Activated T-helper 17 cell treated with anti-CD3 and anti-CD28 coated beads, Interleukin-2, amount 50 U/mL, for 72 hours (primary cell): ENCODE results near the gene PAOX. TPM values are rescaled to one million over a fixed set of nuclear protein-coding genes. Genes with fewer than 3 reads are reported as not detected.
"Not testable (repeated sequence)": the region's sequence is repeated elsewhere in the genome, so short reads cannot be mapped to it uniquely, and the experiment has no call there.

ENCODE experiments used
- ATAC-seq: fragments of 150-1000 bp; cut with Tn5 transposase; replicated peaks from 2 replicates; pipeline ENCODE4 v1.10.0; 2021; ENCODE audit warnings: mild to moderate bottlenecking, moderate library complexity
- H3K27ac Mint-ChIP-seq: one replicate; pipeline ENCODE4 v1.8.0; 2022; ENCODE audit warnings: mixed read lengths
- H3K27me3 Mint-ChIP-seq: one replicate; pipeline ENCODE4 v1.8.0; 2022; ENCODE audit warnings: mixed read lengths
- H3K36me3 Mint-ChIP-seq: one replicate; pipeline ENCODE4 v1.8.0; 2022; ENCODE audit warnings: low read depth, mild to moderate bottlenecking, mixed read lengths
- H3K4me1 Mint-ChIP-seq: one replicate; pipeline ENCODE4 v1.8.0; 2022; ENCODE audit warnings: mixed read lengths
- H3K4me3 Mint-ChIP-seq: one replicate; pipeline ENCODE4 v1.8.0; 2022; ENCODE audit warnings: mild to moderate bottlenecking, mixed read lengths
- H3K9me3 Mint-ChIP-seq: one replicate; pipeline ENCODE4 v1.8.0; 2022; ENCODE audit warnings: mixed read lengths
- total RNA-seq, 2 donors: library from RNA; stranded (reverse); gene quantifications; one replicate each; pipeline ENCODE4 v1.2.3, GENCODE V29; 2022

PAOX gene
- total RNA-seq, 2 donors from 2014 or later, result 3.0 to 9.2 TPM

- ATAC-seq, result no peak
- Mint-ChIP-seq H3K27ac (no peak overlapping the region), H3K36me3 (peaks cover 63% of the 10 kb centered on the region), H3K4me1 (peaks cover 8% of the 10 kb centered on the region), H3K4me3 (no peak overlapping the region), H3K9me3 (no peaks in the 10 kb centered on the region), H3K27me3 (no peaks in the 10 kb centered on the region)
Observed at GRCh38 chr10:133418289-133418993, 39.4 kb downstream of the PAOX start.

DNA sequence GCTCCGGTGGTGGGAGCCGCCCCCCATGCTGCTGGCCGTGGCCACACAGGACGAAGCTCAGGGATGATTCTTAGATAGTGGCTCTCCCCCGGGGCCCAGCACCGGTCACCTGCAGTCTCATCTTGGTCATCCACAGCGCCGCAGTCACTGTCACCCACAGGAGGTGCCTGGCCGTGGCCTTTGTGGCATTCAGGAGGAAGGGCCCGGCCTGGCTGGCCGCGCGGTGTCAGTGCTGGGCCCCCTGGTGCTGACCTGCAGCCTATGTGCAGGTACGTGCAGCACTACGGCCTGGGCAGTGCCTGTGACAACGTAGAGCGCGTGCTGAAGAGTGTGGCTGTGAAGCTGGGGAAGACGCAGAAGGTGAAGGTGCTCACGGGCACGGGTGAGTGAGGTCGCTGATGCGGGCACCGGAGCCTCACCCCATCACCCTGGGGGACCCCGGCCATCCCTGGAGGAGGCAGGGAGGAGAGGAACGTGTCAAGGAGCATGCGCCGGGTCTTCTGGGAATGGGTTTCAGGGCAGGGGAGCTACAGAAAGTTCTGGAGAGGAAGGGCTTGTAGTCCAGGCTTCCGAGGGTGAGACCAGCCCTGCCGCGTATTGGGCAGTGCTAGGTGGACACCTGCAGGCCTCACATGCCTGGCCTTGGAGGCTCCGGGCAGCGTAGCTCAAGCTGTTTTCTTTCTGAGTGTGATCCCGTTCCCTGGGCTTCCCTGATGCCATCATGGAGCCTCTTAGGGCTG, 40.3 kb downstream of the PAOX start:
- Mint-ChIP-seq H3K4me1 (peaks cover 8% of the 10 kb centered on the region), H3K27ac (no peak overlapping the region), H3K36me3 (peaks cover 55% of the 10 kb centered on the region), H3K9me3 (no peaks in the 10 kb centered on the region), H3K4me3 (no peak overlapping the region), H3K27me3 (no peaks in the 10 kb centered on the region)
- ATAC-seq, result no peak

DNA sequence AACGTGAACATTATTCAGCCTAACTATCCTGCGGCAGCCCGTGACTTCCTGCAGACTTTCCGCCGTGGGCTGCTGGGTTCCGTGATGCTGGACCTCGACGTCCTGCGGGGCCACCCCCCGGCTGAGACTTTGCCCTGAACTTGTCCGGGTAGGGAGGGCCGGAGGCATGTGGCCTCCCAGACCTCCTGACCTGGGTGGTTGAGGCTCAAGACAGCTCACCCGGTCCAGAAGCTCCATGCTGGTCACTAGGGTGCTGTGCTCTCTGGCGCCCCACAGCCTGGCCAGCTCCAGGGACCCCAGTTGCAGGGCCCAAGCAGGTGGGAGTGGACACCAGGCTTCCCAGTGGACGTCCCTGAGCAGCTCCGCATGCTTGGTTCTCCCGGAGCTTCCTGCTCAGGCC, 41.0 kb downstream of the PAOX start:
- Mint-ChIP-seq H3K27me3 (no peaks in the 10 kb centered on the region), H3K27ac (no peak overlapping the region), H3K4me3 (no peak overlapping the region), H3K36me3 (peaks cover 48% of the 10 kb centered on the region), H3K9me3 (no peaks in the 10 kb centered on the region), H3K4me1 (peaks cover 8% of the 10 kb centered on the region)
- ATAC-seq, result no peak

DNA sequence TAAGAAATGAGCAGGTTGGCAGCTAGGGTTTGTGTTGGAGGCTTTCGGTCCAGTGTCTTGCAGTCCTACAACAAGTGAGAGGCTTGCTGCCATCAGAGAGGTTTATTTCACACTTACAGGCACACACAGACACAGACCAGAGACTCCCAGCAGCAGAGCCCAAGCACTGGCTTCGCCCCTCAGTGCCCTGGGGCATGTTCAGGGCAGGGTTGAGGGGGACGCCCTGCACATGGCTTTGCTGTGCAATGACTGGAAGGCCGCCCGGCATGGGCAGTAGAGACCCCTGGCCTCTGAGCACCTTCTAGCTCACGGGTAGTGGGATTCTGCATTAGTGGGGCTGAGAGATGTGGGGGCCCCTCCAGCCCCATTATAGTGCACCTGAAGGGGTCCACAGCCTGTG, 41.5 kb downstream of the PAOX start:
- H3K4me3 Mint-ChIP-seq, result no peak overlapping the region
- ATAC-seq, result no peak
- no peak overlapping the region for H3K27ac Mint-ChIP-seq
- no peaks in the 10 kb centered on the region for H3K27me3 Mint-ChIP-seq
- peaks cover 43% of the 10 kb centered on the region for H3K36me3 Mint-ChIP-seq
- peaks cover 5% of the 10 kb centered on the region for H3K4me1 Mint-ChIP-seq
- no peaks in the 10 kb centered on the region for H3K9me3 Mint-ChIP-seq

GRCh38 chr10:133421336-133422222, 42.5 kb downstream of the PAOX start:
- Mint-ChIP-seq H3K27ac (no peak overlapping the region), H3K27me3 (no peaks in the 10 kb centered on the region), H3K9me3 (no peaks in the 10 kb centered on the region), H3K36me3 (peaks cover 34% of the 10 kb centered on the region), H3K4me1 (peaks cover 3% of the 10 kb centered on the region), H3K4me3 (no peak overlapping the region)
- ATAC-seq, result no peak

DNA sequence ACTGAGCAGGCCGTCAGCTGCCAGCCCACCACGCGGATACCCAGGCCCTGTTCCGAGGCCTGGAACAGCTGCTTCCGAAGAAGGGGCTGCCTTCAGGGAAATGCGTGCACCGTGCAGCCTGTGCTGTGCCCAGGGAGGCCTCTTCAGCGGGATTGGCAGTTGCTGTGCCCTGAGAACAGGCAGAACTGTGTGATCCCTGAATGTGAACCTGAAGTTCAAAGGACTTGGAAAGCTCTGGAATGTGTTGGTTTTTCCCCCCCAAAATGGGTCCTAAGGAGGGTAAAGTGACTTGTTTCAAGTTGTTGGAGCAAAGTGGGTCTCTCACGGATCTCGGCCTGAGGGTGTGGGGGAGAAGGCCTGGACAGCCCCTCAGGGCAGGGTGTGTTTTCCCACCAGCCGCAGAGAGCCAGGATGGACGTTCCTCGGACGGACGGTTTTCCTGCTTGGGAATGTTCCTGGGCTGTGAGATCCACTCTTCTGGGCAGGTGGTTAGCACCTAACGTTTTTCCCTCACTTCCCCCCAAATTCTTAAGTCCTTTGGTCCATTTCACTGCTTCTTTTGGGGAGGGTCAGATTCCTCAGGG, 43.3 kb downstream of the PAOX start:
- Mint-ChIP-seq H3K9me3 (no peaks in the 10 kb centered on the region), H3K27me3 (no peaks in the 10 kb centered on the region), H3K4me1 (peaks cover 3% of the 10 kb centered on the region), H3K36me3 (peaks cover 34% of the 10 kb centered on the region), H3K4me3 (peak overlapping the region; percentile 12), H3K27ac (no peak overlapping the region)
- no peak for ATAC-seq

DNA sequence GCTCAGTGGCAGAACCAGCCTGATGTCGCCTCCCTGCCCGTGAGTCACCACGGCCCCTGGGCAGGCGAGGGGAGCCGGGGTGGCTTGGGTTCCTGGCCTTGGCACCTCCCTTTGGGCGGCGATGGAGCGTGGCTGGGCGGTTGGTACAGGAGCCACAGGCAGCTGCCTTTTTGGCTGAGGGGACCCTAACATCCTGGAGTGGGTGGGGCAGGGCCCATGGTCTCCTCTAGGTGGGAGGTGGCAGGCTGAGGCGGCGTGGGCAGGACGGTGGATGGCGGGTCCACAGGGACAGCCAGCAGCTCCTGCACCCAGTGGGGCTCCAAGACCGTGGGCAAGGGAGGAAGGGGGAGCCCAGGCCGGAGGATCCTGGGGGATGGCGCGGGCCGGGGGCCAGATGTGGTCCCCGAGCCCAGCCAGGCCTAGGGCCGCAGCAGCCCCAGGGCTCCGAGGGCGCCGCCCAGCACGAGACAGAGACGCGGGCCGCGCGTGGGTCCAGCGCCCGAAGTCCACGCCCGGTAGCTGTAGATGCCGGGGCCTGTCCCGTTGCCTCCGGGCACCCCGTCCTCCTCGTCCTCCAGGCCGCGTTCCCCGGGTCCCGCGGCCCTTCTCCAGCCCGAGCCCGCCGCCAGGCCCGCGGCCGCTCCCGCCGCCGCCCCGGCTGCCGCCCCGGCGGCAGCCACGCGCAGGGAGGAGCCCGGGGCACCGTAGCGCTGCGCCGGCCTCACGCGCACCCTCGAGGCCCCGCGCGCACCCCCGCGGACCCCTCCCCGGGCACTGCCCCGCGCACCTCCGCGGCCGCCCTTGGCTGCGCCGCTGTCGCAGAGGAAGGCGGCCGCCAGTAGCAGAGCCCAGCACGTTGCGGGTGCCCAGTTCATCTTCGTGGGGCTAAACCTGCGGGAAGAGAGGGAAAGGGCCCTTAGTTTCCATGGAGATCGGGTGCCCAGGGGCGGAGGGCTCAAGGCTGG, 44.0 kb downstream of the PAOX start:
- ATAC-seq, result peak; percentile 18
- Mint-ChIP-seq H3K27ac (no peak overlapping the region), H3K36me3 (peaks cover 31% of the 10 kb centered on the region)

DNA sequence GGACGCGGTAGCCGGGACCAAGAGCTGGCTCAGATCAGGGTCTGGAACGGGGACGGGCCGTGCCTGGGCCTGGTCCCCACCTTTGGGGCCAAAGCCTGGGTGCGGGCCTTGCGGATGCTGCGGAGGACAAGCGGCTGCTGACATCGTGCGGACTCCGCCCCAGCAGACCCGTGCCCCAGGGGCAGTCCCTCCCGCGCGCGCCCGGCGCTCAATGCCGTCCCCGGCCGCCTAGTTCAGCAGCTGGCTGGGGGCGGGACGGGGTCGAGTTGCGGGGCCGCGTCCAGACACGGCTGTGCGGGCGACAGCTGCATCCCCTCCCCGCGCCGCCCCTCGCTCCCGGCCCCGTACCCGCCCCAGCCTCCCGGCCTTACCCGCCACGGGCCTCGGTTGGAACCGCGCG, 45.0 kb downstream of the PAOX start:
- not testable (repeated sequence) for H3K4me1 Mint-ChIP-seq, H3K4me3 Mint-ChIP-seq, H3K9me3 Mint-ChIP-seq, H3K27me3 Mint-ChIP-seq, H3K27ac Mint-ChIP-seq, ATAC-seq
- peaks cover 23% of the 10 kb centered on the region for H3K36me3 Mint-ChIP-seq

More for the DNA sequence above, 44.0 kb downstream of the PAOX start:
- H3K9me3 Mint-ChIP-seq, result no peaks in the 10 kb centered on the region
- peak overlapping the region; percentile 12 for H3K4me3 Mint-ChIP-seq
- H3K4me1 Mint-ChIP-seq, result peaks cover 3% of the 10 kb centered on the region
- H3K27me3 Mint-ChIP-seq, result no peaks in the 10 kb centered on the region

DNA sequence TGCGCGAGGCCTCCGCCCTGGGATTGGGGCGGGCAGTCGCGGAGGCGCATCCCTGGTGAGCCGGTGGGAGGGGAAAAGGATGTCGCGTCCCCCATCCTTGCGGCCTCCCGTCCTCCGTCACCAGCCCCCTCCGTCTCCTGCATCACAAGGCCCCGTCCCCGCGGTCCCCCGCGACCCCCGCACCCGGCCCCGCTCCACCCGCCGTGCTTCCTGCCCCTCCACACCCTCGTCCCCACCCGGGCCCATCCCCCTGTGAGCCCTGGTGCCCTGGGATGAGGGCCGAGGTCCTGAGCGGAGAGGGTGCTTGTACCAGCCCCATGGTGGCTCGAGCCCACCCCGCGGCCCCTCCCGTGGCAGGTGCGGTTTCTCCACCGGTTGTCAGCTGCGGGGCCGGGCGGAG, 45.5 kb downstream of the PAOX start, which contains the start of gene SPRN:
Gene SPRN, minus strand, starts transcription at position 25 of the 400 bp plus-strand sequence. CDS start 944 bp downstream, outside the sequence.
- not testable (repeated sequence) for H3K27me3 Mint-ChIP-seq, ATAC-seq, H3K4me1 Mint-ChIP-seq, H3K9me3 Mint-ChIP-seq, H3K4me3 Mint-ChIP-seq, H3K27ac Mint-ChIP-seq
- peaks cover 18% of the 10 kb centered on the region for H3K36me3 Mint-ChIP-seq

DNA sequence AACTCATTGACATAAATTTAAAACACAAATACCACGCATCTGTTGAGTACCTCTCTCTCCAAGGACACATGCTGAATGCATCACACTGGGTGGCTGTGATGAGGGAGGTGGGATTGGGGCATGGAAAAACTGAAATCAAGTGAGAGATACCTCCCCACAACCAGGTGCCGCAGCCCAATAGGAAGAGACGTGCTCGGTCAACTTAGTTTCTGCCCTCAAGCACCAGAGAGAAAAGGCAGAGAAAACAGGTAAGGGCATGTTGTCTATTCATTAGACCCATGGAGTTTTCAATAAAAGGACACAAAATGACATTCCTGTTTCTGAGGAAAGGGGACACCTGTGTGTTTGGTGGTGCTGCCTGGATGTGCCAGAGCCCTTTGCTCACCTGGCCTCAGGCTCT, 50.5 kb downstream of the PAOX start:
- H3K9me3 Mint-ChIP-seq, H3K27ac Mint-ChIP-seq, H3K4me3 Mint-ChIP-seq, H3K36me3 Mint-ChIP-seq, ATAC-seq, H3K4me1 Mint-ChIP-seq, H3K27me3 Mint-ChIP-seq: not testable (repeated sequence)

DNA sequence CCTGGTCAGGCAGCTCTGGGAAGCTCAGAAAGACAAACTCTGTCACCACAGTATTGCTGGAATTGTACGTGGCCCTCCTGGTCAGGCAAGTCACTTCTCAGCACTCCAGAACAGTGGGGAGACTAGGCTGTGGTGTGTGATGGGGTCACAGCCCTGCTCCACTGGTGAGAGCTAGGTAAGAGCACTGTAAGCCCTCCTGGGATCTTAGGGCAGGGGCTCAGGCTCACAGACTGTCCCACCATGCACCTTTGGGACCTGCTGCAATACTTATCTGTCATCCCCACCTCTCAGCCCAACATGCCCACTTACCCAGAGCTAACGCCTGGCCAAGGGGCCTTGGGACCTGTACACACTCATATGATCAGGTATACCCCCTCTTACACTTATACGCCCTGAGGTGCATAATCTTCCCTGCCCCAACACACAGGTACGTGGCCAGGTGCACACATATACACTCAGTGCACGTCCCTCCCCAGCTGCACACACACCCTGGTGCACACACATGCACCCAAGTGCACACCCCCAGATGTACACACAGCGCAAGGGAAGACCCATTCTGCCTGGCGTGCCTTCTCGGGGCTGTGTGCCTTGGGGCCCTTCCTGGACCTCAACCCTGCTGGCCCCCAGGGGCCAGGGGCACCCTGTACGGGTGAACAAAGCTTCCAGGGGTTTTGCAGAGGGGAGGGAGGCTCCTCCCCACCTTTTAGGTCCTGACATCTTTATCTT, 53.0 kb downstream of the PAOX start:
- H3K27me3 Mint-ChIP-seq, result not testable (repeated sequence)

DNA sequence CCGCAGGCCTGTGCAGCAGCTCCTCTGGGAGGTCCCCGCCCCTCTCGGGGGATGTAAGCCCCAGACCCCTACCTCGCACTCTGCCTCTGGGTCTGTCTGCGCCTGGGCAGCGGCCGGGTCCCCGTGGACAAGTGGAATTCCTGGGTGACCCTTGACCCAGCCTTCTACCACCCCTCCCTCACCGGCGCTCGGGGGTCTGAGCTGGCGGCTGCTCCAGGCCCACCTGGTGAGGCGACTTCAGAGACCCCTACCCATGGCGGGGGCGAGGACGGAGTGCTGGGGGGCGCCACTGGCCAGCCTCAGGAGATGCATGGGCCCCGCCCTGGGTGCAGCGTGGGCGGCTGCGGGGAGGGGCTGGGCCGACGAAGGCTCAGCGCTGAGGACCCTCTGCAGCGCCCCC, 53.7 kb downstream of the PAOX start:
- H3K27ac Mint-ChIP-seq, H3K4me1 Mint-ChIP-seq, H3K27me3 Mint-ChIP-seq, ATAC-seq, H3K4me3 Mint-ChIP-seq, H3K9me3 Mint-ChIP-seq, H3K36me3 Mint-ChIP-seq: not testable (repeated sequence)

More for the DNA sequence above, 53.0 kb downstream of the PAOX start:
- H3K9me3 Mint-ChIP-seq, H3K27ac Mint-ChIP-seq, H3K4me1 Mint-ChIP-seq, H3K4me3 Mint-ChIP-seq, H3K36me3 Mint-ChIP-seq, ATAC-seq: not testable (repeated sequence)

DNA sequence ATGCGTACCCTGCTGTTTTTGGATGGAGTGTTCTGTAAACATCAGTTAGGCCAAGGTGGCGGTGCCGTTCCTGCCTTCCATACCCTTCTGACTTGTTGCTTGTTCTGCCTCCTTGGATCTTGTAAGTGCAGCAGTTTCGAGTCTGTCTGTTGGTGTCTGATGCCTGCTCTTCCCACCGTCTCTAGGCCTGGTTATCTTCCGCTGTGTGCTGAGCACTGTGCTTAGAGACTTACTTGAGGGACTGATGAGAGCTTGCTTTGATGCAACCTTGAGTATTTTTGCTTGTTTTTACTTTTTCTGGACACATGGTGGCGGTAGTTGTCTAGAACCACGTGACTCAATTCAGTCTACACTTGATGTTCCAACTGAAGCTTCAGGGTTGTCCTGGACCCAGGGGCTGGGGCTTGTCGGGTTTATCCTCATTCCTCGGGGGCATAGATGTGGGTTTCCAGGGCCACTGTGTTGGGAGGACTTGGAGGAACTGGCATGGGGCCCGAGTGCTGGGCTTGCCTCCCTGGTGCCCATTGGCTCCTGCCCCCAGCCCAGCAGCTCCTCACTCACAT, 59.7 kb downstream of the PAOX start:
- ATAC-seq, result peak; percentile 55
- no peaks in the 10 kb centered on the region for H3K9me3 Mint-ChIP-seq

More for the DNA sequence above, 59.7 kb downstream of the PAOX start:
- no peak overlapping the region for H3K27ac Mint-ChIP-seq
- peaks cover 25% of the 10 kb centered on the region for H3K4me1 Mint-ChIP-seq
- H3K36me3 Mint-ChIP-seq, result peaks cover 4% of the 10 kb centered on the region
- peak overlapping the region; percentile 47 for H3K4me3 Mint-ChIP-seq
- peaks cover 5% of the 10 kb centered on the region for H3K27me3 Mint-ChIP-seq
